Stimulated activated CD8-positive, alpha-beta memory T cell treated with anti-CD3 and anti-CD28 coated beads, Interleukin-2, amount 100 ng/mL, for 48 hours (primary cell): ENCODE data around the gene PPP1R13L.
"Not testable (repeated sequence)": the region's sequence is repeated elsewhere in the genome, so short reads cannot be mapped to it uniquely, and the experiment has no call there.

ENCODE experiments used
- DNase-seq, 2 donors: peaks; one replicate each; pipeline ENCODE4 v3.0.0-alpha.2; 2020; ENCODE audit warnings: low read depth in 2 of 2

Gene PPP1R13L

GRCh38 chr19:45346449-45346848 is 58.4 kb downstream of the PPP1R13L start:
- no peak for DNase-seq

DNA sequence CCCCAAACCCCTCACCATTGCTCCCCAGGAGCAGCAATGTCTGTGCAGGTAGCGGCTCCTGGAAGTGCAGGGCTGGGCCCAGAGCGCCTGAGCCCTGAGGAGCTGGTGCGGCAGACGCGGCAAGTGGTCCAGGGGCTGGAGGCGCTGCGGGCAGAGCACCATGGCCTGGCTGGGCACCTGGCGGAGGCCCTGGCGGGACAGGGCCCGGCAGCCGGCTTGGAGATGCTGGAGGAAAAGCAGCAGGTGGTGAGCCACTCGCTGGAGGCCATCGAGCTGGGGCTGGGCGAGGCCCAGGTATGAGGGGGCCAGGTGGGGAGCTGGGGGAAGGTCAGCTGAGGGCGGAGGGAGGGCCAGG is 59.4 kb downstream of the PPP1R13L start:
- no peak for DNase-seq

- DNase-seq = no peak
These were observed 60.0 kb downstream of the PPP1R13L start for GRCh38 chr19:45344621-45345505.

- no peak for DNase-seq
These were observed 62.0 kb downstream of the PPP1R13L start for GRCh38 chr19:45342911-45343310.

DNA sequence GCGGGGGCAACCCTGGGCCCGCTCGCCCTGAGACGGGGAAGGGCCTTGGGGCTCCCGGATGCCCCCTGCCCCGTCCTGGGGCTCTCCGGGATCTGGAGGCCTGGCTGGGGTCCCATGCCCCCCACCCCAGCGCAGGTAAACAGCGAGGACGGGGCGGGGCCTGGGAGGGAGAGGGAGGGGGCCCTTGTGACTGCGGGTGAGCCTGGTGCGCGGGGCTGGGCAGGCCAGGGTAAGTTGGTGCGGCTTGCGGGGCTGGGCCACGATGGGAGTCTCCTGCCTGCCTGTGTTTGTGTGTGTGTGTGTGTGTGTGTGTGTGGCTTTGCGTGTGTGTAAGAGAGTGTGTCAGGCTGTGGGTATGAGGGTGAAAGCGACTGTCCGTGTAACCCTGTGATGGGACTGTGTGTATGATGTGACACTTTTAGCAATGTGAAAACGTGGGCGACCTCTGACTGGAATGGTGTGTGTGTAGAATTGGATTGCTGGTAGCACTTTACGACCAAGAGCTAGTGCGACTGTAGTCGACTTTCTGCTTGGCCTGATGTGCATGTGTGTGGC is 63.9 kb downstream of the PPP1R13L start:
- no peak for DNase-seq

GRCh38 chr19:45340232-45340898 is 64.5 kb downstream of the PPP1R13L start, which contains the start of gene KLC3:
Gene KLC3, plus strand, starts transcription at chr19:45340750. Its CDS starts 4,792 bp downstream, at chr19:45345542.
- peak in 1 of 2 donors; percentile 20 for DNase-seq

DNA sequence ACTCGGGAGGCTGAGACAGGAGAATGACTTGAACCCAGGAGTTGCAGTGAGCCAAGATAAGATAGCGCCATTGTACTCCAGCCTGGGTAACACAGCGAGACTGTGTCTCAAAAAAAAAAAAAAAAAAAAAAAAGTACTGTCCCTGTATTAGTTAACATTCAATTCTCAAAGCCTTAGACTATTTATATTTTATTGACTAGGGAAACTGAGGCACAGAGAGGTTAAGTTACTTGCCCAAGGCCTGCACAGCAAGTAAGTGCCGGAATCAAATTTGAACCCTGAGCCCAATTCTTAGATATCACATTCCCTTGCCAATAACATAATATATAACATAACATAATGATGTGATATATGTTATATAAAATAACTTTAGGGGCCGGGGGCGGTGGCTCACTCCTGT is 65.2 kb downstream of the PPP1R13L start:
- no peak for DNase-seq

- DNase-seq = no peak
These were observed 68.1 kb downstream of the PPP1R13L start for GRCh38 chr19:45336696-45337251.

- DNase-seq = not testable (repeated sequence)
These were observed 70.0 kb downstream of the PPP1R13L start for GRCh38 chr19:45334881-45335280.

- no peak for DNase-seq
These were observed 71.1 kb downstream of the PPP1R13L start for GRCh38 chr19:45333609-45334303.

DNA sequence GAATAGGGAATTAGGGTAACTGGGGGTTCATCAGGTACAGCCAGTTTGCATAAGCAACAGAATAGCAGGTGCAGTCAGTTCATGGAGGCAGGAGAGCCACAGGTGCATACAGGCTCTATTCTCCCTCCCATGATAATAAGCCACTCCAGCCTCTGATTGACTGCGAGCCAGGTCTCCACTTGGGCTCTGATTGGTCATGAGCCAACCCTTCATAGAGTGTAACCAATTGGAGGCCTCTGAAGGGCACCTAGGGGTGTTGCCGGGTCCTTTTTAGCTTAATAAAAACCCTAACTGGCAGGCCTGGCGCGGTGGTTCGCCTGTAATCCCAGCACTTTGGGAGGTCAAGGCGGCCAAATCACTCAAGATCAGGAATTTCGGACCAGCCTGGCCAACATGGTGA is 73.5 kb downstream of the PPP1R13L start:
- DNase-seq = no peak
